ENCODE results near the gene ITGAD.

DNA sequence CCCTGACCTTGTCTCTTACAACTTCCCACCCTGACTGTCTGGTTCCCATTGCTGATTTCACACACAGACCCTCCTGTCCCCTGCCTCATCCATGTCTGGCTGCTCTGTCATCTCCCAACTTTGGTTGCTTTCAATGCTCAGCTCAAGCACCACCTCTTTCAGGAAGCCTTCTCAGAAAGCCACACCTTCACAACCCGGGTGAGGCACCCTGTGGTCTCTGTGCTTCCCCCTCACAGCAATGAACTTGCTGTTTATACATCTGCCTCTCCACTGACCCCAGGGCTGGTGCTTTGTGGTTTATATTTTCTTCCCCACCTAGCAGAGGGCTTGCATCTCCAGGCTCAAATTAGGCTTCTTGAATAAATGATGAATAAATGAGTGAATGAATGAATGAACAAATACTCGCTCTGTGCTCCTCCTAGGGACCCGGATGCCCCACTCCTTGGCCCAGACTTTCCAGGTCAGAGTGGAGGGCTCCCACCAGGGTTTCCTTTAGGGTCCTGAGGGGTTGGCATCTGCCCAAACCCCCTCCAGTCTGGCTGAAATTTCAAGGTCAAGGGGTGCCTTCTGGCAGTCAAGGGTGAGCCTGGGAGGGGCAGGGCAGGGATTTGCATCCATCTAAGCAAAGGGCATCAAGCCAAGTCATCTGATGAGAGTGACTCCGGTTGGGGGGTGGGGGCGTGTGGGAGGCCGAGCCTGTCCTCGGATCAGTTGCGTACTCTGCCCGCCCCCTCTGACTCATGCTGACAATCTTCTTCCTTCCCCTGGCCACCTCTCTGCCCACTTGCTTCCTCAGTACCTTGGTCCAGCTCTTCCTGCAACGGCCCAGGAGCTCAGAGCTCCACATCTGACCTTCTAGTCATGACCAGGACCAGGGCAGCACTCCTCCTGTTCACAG lies 38.5 kb upstream of the ITGAD start, which contains the start of gene ITGAX:
- no peak for TF ChIP-seq CTCF (conservative IDR thresholded peaks at IDR 0.05; ENCODE audit: low read depth, low read length)
- no peak for TF ChIP-seq ELK1 (IDR thresholded peaks at IDR 0.05; ENCODE audit: borderline replicate concordance, low read depth, low read length)
- TF ChIP-seq BHLHE40 (IDR thresholded peaks at IDR 0.05; ENCODE audit: low read depth, low read length) = no peak
- TF ChIP-seq POLR2A (IDR thresholded peaks at IDR 0.05; ENCODE audit: low read depth, low read length) = no peak
- TF ChIP-seq RAD21 (IDR thresholded peaks at IDR 0.05; ENCODE audit: low read length) = no peak
